RWPE2 (cell line): ENCODE results near the gene ACO1.

Experiments used
- ATAC-seq: fragments of 200-7000 bp; cut with Tn5 transposase; 3 replicates; pipeline ENCODE4 v1.9.1; 2021; ENCODE audit warnings: low read depth
- DNase-seq: peaks from one replicate; pipeline ENCODE4 v3.0.0-alpha.2; 2020; ENCODE audit warnings: low spot score
- H3K27ac ChIP-seq: fragments of 450-650 bp; 2 replicates; pipeline ENCODE4 v1.5.1; 2017; ENCODE audit warnings: mild to moderate bottlenecking; ENCODE audit not compliant: poor library complexity, severe bottlenecking
- H3K27me3 ChIP-seq: fragments of 250-450 bp; sonication (Bioruptor Pico); 2 replicates; pipeline ENCODE4 v1.5.1; 2021; ENCODE audit warnings: mild to moderate bottlenecking, moderate library complexity; ENCODE audit not compliant: insufficient read depth, poor library complexity, severe bottlenecking
- H3K36me3 ChIP-seq: fragments of 250-450 bp; sonication (Bioruptor Pico); 2 replicates; pipeline ENCODE4 v1.5.1; 2020; ENCODE audit warnings: low read depth, mild to moderate bottlenecking, moderate library complexity
- H3K4me1 ChIP-seq: fragments of 250-450 bp; sonication (Bioruptor Pico); 2 replicates; pipeline ENCODE4 v1.5.1; 2021; ENCODE audit warnings: mild to moderate bottlenecking, moderate library complexity; ENCODE audit not compliant: insufficient read depth, poor library complexity, severe bottlenecking
- H3K4me3 ChIP-seq: fragments of 250-450 bp; sonication (Bioruptor Pico); 2 replicates; pipeline ENCODE4 v1.5.1; 2021; ENCODE audit warnings: mild to moderate bottlenecking, moderate library complexity; ENCODE audit not compliant: severe bottlenecking
- H3K9me3 ChIP-seq: fragments of 250-450 bp; sonication (Bioruptor Pico); 2 replicates; pipeline ENCODE4 v1.5.1; 2021; ENCODE audit warnings: mild to moderate bottlenecking, moderate library complexity; ENCODE audit not compliant: severe bottlenecking
- TF ChIP-seq, protein P1 (sequence below): fragments of 450-650 bp; IDR thresholded peaks from one replicate; pipeline ENCODE4 v1.5.1; 2017; ENCODE audit warnings: mild to moderate bottlenecking, moderate library complexity; ENCODE audit not compliant: poor library complexity, severe bottlenecking

The ACO1 gene

DNA sequence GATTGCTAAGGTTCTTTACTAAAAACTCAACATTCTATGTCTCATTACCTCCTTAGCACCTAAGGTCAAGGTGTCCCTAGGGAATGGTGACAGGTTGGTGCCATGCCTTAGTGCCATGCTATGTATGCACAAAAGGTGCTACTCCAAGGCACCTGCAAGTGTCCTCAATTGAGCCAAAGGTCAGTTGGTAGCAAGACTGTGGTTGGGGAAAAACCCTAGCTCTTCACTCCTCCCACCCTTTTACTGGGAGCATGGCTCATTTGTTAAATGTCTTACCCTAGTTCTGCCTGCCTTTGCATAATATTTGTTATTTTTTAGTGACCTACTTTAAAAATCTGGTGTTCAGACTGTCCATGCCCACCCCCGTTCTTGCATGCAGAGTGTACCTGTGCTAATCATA lies 17.0 kb downstream of the ACO1 start:
- Histone ChIP-seq H3K9me3 (peaks cover 11% of the 10 kb centered on the region), H3K27ac (no peak overlapping the region), H3K4me1 (peaks cover under 1% of the 10 kb centered on the region), H3K27me3 (no peaks in the 10 kb centered on the region), H3K36me3 (peaks cover 15% of the 10 kb centered on the region), H3K4me3 (no peak overlapping the region)
- ATAC-seq (no peak), DNase-seq (no peak)
- TF ChIP-seq, protein P1, sequence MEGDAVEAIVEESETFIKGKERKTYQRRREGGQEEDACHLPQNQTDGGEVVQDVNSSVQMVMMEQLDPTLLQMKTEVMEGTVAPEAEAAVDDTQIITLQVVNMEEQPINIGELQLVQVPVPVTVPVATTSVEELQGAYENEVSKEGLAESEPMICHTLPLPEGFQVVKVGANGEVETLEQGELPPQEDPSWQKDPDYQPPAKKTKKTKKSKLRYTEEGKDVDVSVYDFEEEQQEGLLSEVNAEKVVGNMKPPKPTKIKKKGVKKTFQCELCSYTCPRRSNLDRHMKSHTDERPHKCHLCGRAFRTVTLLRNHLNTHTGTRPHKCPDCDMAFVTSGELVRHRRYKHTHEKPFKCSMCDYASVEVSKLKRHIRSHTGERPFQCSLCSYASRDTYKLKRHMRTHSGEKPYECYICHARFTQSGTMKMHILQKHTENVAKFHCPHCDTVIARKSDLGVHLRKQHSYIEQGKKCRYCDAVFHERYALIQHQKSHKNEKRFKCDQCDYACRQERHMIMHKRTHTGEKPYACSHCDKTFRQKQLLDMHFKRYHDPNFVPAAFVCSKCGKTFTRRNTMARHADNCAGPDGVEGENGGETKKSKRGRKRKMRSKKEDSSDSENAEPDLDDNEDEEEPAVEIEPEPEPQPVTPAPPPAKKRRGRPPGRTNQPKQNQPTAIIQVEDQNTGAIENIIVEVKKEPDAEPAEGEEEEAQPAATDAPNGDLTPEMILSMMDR: no peak

DNA sequence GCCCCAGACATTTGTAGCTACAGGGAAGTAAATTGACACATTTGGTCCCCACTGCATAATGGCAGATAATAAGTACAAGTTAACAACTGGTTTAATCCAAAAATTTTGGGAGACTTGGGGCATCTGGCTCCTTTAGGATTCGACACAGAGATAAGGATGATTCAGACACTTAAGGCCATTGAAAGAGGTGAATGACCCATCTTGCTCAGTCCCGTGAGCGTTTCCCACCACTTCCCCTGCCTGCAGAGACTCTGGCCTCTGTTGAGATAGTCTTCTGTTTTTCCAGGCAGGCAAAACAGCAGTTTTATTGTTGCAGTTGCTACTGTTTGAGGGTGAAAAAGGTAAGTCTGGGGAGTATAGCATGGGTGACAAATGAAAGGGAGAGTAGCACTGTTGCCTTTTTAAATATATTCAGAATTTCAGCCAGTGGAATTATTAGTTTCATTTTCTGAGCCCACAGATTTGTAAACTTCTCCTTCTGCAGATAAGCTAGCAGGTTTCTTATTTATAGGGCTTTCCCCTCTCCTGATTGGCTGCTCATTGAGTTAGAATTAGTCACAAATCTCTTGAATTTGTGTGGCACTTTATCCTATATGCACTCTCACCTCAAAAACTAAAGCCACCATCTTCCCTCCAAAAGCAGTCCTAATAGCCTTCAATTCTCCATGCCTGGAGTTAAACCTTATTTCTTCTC lies 19.3 kb downstream of the ACO1 start:
- peaks cover 11% of the 10 kb centered on the region for H3K9me3 ChIP-seq

DNA sequence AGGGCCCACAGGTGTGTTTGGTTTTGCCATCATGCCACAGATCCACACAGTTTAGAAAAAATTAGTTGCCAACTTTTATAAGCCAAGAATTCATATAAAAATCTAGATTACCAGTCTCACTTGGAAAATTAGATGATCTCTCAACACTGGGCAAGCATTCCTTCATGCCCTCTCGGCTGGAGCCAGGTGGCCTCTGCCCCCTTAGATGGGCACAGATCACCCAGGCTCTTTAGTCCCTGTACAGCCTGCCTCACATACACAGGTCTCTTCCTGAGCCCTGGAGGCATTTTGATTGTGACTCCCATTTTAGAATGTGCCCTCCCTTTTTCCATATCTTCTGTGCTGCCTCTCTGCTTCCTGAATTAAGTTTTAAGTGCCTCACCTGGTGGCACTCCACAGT lies 20.0 kb downstream of the ACO1 start:
- Histone ChIP-seq H3K4me1 (no peaks in the 10 kb centered on the region), H3K27ac (no peak overlapping the region), H3K27me3 (no peaks in the 10 kb centered on the region), H3K9me3 (peaks cover 11% of the 10 kb centered on the region), H3K4me3 (no peak overlapping the region), H3K36me3 (peaks cover 42% of the 10 kb centered on the region)
- TF ChIP-seq, protein P1: no peak
- ATAC-seq (no peak), DNase-seq (no peak)

More for the DNA sequence above, 19.3 kb downstream of the ACO1 start:
- H3K4me1 ChIP-seq: no peaks in the 10 kb centered on the region
- no peaks in the 10 kb centered on the region for H3K27me3 ChIP-seq
- no peak overlapping the region for H3K27ac ChIP-seq
- H3K4me3 ChIP-seq: no peak overlapping the region
- H3K36me3 ChIP-seq: peaks cover 36% of the 10 kb centered on the region
- DNase-seq (no peak), ATAC-seq (no peak)
- TF ChIP-seq, protein P1: no peak

DNA sequence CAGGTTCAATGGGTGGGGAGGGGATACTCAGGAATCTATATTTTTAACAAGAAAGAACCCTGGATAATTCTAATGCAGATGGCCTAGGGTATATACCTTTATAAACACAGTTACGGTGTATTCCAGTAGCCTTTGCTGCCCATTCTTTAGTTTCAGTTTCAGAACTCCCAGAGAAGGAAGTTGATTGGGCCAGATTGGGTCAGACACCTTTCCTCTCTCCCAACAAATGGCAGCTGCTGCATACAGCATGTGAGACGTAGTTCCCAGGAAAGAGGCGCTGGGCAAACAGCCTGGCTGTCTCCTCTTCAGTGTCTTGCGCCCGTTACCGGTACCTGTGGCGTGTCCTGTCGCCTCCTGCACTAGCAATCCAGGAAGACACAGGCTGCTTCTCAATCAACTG lies 20.4 kb downstream of the ACO1 start:
- no peaks in the 10 kb centered on the region for H3K27me3 ChIP-seq

DNA sequence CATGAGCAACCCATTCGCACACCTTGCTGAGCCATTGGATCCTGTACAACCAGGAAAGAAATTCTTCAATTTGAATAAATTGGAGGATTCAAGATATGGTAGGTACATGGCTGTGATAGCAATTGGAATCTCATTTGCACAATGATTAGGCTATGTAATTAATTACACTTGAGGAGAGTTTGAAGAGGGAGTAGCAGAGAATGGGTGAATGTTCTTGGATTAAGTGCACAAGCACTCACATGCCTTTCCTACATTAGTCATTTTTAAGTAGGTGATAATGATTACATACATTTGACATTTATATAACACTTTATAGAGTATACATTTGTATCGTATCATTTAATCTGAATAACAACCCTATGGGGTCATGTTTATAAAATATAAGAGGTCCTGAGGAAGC lies 21.1 kb downstream of the ACO1 start:
- ATAC-seq: no peak
- H3K9me3 ChIP-seq: peaks cover 11% of the 10 kb centered on the region
- no peaks in the 10 kb centered on the region for H3K27me3 ChIP-seq
- TF ChIP-seq, protein P1: no peak
- no peak overlapping the region for H3K4me3 ChIP-seq
- no peak for DNase-seq
- H3K36me3 ChIP-seq: peaks cover 43% of the 10 kb centered on the region
- no peak overlapping the region for H3K27ac ChIP-seq
- H3K4me1 ChIP-seq: no peaks in the 10 kb centered on the region

More for the DNA sequence above, 20.4 kb downstream of the ACO1 start:
- peaks cover 43% of the 10 kb centered on the region for H3K36me3 ChIP-seq
- ATAC-seq (no peak), DNase-seq (no peak)
- TF ChIP-seq, protein P1: no peak
- H3K27ac ChIP-seq: no peak overlapping the region
- H3K4me1 ChIP-seq: no peaks in the 10 kb centered on the region
- H3K4me3 ChIP-seq: no peak overlapping the region
- peaks cover 11% of the 10 kb centered on the region for H3K9me3 ChIP-seq
